ENCODE results near the gene NMNAT2. TPM values are rescaled to one million over a fixed set of nuclear protein-coding genes. Genes with fewer than 3 reads are reported as not detected.

Gene NMNAT2
- total RNA-seq, 1 experiment from 2014 or later = 8.8 TPM

DNA sequence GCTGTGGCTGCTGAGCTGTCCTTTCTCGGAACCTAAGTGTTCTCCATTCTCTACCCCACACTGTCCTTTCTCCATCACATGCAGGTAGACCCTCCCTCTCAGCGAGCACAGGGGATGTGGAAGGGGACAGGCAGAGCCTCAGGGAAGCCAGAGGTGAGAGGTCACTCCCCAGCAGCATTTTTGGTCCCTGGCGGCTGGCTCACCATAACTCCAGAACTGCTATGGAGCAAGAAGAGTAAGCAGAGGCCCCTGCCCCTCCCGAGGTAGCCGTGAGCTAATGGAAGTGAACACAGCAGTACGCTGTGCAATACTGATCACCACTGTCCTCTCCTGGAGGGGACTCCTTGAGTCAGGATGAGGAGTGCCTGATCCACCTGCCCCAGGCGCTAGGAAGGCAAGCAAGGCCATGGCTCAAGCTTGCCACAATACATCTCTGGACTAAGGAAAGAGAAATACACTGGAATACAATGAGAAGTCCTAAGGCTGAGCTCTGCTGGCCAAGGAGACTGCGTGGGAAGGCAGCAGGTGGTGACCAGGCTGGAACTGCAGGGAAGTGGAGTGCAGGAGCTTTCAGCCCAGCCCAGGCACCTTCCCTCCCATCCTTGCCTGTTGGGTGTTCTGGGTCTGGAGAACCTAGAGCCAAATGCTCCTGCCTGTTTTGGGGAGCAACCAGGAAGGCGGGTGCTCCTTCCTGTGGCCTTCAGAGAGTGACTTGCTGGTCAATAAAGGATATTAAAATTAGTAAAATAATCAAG, 135.9 kb downstream of the NMNAT2 start:
- H3K4me3 Mint-ChIP-seq = no peak overlapping the region
- no peaks in the 10 kb centered on the region for H3K27me3 Mint-ChIP-seq (ENCODE audit: low read depth)
- CTCF ChIA-PET = interaction anchor here (0.6 to 2.5 kb wide), 35 partner anchors 10 to 403 kb away, joined by 3 to 27 read pairs (median 5); partner anchors contain the start of genes NMNAT2 and SMG7
- no peaks in the 10 kb centered on the region for H3K9me3 Mint-ChIP-seq
- no peak for ATAC-seq
- POLR2A ChIA-PET = no interaction called here
- TF ChIP-seq TP53 (CRISPR knock-in tag; IDR thresholded peaks at IDR 0.05) (no peak), ZNF121 (CRISPR knock-in tag; IDR thresholded peaks at IDR 0.05) (no peak), JAZF1 (CRISPR knock-in tag; IDR thresholded peaks at IDR 0.05) (no peak), ZNF232 (CRISPR knock-in tag; IDR thresholded peaks at IDR 0.05) (no peak), ELF4 (CRISPR knock-in tag; IDR thresholded peaks at IDR 0.05; ENCODE audit: low read depth) (no peak), MXD4 (CRISPR knock-in tag; IDR thresholded peaks at IDR 0.05; ENCODE audit: borderline replicate concordance) (no peak), CREB1 (CRISPR knock-in tag; IDR thresholded peaks at IDR 0.05) (no peak), ESRRA (CRISPR knock-in tag; IDR thresholded peaks at IDR 0.05; ENCODE audit: borderline replicate concordance) (no peak)
- TF ChIP-seq, protein P1, sequence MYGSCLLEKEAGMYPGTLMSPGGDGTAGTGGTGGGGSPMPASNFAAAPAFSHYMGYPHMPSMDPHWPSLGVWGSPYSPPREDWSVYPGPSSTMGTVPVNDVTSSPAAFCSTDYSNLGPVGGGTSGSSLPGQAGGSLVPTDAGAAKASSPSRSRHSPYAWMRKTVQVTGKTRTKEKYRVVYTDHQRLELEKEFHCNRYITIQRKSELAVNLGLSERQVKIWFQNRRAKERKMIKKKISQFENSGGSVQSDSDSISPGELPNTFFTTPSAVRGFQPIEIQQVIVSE (CRISPR knock-in tag; IDR thresholded peaks at IDR 0.05; ENCODE audit: borderline replicate concordance) = no peak
- H3K4me1 Mint-ChIP-seq = peaks cover 42% of the 10 kb centered on the region
- peak overlapping the region; percentile 48; the same call in 1 of the 2 replicates for H3K27ac Mint-ChIP-seq
- no peak for DNase-seq (ENCODE audit: low spot score)
- H3K36me3 Mint-ChIP-seq = no peaks in the 10 kb centered on the region

DNA sequence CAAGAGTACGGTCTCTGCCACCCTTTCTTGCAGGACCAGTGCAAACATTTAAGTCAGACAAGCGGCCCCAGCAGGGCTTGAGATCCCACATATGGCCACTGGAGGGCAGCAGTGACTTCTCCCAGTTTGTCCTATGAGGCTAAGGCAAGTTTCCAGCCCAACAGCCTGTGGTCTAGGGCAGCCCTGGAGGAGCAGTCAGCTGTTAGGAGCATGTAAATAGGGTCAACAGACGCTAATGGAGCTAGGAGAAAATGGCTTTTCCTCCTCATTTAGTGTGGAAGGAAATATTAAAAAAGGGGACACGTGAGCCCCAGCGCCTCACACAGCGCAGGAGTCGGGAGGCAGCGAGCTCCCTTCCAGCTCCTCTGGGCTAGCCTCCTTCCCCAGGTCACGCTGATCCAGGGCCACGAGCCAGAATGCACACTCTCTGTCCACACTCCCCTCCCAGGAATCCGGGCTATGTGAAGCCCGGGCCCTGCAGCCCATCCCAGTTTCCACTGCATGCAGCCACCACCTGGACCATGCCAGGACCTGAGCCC, 136.6 kb downstream of the NMNAT2 start:
- peak; percentile 96 for DNase-seq (ENCODE audit: low spot score)
- no peaks in the 10 kb centered on the region for H3K9me3 Mint-ChIP-seq
- H3K4me3 Mint-ChIP-seq = no peak overlapping the region
- no peaks in the 10 kb centered on the region for H3K27me3 Mint-ChIP-seq (ENCODE audit: low read depth)
- CTCF ChIA-PET = interaction anchor here (0.6 to 2.5 kb wide), 34 partner anchors 9 to 403 kb away, joined by 3 to 27 read pairs (median 5); partner anchors contain the start of genes NMNAT2 and SMG7
- POLR2A ChIA-PET = no interaction called here
- peaks cover 42% of the 10 kb centered on the region for H3K4me1 Mint-ChIP-seq
- peak; percentile 87 for ATAC-seq
- no peaks in the 10 kb centered on the region for H3K36me3 Mint-ChIP-seq
- TF ChIP-seq, protein P2, sequence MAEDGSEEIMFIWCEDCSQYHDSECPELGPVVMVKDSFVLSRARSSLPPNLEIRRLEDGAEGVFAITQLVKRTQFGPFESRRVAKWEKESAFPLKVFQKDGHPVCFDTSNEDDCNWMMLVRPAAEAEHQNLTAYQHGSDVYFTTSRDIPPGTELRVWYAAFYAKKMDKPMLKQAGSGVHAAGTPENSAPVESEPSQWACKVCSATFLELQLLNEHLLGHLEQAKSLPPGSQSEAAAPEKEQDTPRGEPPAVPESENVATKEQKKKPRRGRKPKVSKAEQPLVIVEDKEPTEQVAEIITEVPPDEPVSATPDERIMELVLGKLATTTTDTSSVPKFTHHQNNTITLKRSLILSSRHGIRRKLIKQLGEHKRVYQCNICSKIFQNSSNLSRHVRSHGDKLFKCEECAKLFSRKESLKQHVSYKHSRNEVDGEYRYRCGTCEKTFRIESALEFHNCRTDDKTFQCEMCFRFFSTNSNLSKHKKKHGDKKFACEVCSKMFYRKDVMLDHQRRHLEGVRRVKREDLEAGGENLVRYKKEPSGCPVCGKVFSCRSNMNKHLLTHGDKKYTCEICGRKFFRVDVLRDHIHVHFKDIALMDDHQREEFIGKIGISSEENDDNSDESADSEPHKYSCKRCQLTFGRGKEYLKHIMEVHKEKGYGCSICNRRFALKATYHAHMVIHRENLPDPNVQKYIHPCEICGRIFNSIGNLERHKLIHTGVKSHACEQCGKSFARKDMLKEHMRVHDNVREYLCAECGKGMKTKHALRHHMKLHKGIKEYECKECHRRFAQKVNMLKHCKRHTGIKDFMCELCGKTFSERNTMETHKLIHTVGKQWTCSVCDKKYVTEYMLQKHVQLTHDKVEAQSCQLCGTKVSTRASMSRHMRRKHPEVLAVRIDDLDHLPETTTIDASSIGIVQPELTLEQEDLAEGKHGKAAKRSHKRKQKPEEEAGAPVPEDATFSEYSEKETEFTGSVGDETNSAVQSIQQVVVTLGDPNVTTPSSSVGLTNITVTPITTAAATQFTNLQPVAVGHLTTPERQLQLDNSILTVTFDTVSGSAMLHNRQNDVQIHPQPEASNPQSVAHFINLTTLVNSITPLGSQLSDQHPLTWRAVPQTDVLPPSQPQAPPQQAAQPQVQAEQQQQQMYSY (CRISPR knock-in tag; IDR thresholded peaks at IDR 0.05) = 0 out of 2 replicates have a peak, but pooled peaks have one; percentile 15
- TF ChIP-seq NR1H2 (CRISPR knock-in tag; IDR thresholded peaks at IDR 0.05) (no peak), TEAD4 (CRISPR knock-in tag; IDR thresholded peaks at IDR 0.05) (no peak), FOXK1 (CRISPR knock-in tag; IDR thresholded peaks at IDR 0.05) (peak; percentile 47; the same call in 1 of the 2 replicates), ZNF671 (CRISPR knock-in tag; IDR thresholded peaks at IDR 0.05) (no peak)
- TF ChIP-seq, protein P3, sequence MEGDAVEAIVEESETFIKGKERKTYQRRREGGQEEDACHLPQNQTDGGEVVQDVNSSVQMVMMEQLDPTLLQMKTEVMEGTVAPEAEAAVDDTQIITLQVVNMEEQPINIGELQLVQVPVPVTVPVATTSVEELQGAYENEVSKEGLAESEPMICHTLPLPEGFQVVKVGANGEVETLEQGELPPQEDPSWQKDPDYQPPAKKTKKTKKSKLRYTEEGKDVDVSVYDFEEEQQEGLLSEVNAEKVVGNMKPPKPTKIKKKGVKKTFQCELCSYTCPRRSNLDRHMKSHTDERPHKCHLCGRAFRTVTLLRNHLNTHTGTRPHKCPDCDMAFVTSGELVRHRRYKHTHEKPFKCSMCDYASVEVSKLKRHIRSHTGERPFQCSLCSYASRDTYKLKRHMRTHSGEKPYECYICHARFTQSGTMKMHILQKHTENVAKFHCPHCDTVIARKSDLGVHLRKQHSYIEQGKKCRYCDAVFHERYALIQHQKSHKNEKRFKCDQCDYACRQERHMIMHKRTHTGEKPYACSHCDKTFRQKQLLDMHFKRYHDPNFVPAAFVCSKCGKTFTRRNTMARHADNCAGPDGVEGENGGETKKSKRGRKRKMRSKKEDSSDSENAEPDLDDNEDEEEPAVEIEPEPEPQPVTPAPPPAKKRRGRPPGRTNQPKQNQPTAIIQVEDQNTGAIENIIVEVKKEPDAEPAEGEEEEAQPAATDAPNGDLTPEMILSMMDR (IDR thresholded peaks at IDR 0.05) = peak; percentile 81
- TF ChIP-seq, protein P4, sequence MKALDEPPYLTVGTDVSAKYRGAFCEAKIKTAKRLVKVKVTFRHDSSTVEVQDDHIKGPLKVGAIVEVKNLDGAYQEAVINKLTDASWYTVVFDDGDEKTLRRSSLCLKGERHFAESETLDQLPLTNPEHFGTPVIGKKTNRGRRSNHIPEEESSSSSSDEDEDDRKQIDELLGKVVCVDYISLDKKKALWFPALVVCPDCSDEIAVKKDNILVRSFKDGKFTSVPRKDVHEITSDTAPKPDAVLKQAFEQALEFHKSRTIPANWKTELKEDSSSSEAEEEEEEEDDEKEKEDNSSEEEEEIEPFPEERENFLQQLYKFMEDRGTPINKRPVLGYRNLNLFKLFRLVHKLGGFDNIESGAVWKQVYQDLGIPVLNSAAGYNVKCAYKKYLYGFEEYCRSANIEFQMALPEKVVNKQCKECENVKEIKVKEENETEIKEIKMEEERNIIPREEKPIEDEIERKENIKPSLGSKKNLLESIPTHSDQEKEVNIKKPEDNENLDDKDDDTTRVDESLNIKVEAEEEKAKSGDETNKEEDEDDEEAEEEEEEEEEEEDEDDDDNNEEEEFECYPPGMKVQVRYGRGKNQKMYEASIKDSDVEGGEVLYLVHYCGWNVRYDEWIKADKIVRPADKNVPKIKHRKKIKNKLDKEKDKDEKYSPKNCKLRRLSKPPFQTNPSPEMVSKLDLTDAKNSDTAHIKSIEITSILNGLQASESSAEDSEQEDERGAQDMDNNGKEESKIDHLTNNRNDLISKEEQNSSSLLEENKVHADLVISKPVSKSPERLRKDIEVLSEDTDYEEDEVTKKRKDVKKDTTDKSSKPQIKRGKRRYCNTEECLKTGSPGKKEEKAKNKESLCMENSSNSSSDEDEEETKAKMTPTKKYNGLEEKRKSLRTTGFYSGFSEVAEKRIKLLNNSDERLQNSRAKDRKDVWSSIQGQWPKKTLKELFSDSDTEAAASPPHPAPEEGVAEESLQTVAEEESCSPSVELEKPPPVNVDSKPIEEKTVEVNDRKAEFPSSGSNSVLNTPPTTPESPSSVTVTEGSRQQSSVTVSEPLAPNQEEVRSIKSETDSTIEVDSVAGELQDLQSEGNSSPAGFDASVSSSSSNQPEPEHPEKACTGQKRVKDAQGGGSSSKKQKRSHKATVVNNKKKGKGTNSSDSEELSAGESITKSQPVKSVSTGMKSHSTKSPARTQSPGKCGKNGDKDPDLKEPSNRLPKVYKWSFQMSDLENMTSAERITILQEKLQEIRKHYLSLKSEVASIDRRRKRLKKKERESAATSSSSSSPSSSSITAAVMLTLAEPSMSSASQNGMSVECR (CRISPR knock-in tag; IDR thresholded peaks at IDR 0.05; ENCODE audit: borderline replicate concordance) = no peak
- H3K27ac Mint-ChIP-seq = peak overlapping the region; percentile 48; the same call in 1 of the 2 replicates
